ENCODE data around the gene PRKCB.

The PRKCB gene

GRCh38 chr16:24262816-24263215, 427.0 kb downstream of the PRKCB start:
- DNase-seq: no peak
